Hepatocyte (in vitro differentiated cells): ENCODE results near the gene AKAP13. TPM values are rescaled to one million over a fixed set of nuclear protein-coding genes. Genes with fewer than 3 reads are reported as not detected.
A peak's percentile ranks its signal among the peaks of the same experiment; 100 is the strongest.

Experiments
- DNase-seq: peaks from one replicate; pipeline ENCODE4 v3.0.0-alpha.2; 2016; ENCODE audit warnings: low spot score
- H2AFZ ChIP-seq: fragments of 200-600 bp; sonication (generic); 2 replicates; pipeline ENCODE4 v1.6.0; 2016; ENCODE audit warnings: antibody characterized with exemption, mild to moderate bottlenecking
- H3K27ac ChIP-seq: fragments of 200-600 bp; sonication (generic); 2 replicates; pipeline ENCODE4 v1.5.1; 2016; ENCODE audit warnings: mild to moderate bottlenecking
- H3K27me3 ChIP-seq: fragments of 200-600 bp; sonication (generic); 2 replicates; pipeline ENCODE4 v1.6.1; 2016
- H3K36me3 ChIP-seq: fragments of 200-600 bp; sonication (generic); replicated peaks from 2 replicates; pipeline ENCODE4 v1.5.1; 2016; ENCODE audit warnings: low read depth; ENCODE audit not compliant: insufficient read depth
- H3K4me1 ChIP-seq: fragments of 200-600 bp; sonication (generic); 2 replicates; pipeline ENCODE4 v1.5.1; 2016; ENCODE audit warnings: mild to moderate bottlenecking, moderate library complexity; ENCODE audit not compliant: insufficient read depth
- H3K4me2 ChIP-seq: fragments of 200-600 bp; sonication (generic); 2 replicates; pipeline ENCODE4 v1.6.0; 2016
- H3K4me3 ChIP-seq: fragments of 200-600 bp; sonication (generic); 2 replicates; pipeline ENCODE4 v1.5.1; 2016; ENCODE audit warnings: mild to moderate bottlenecking
- H3K79me2 ChIP-seq: fragments of 200-600 bp; sonication (generic); 2 replicates; pipeline ENCODE4 v1.6.0; 2017; ENCODE audit warnings: mild to moderate bottlenecking
- H3K9me2 ChIP-seq: fragments of 200-600 bp; sonication (generic); replicated peaks from 2 replicates; pipeline ENCODE4 v1.6.0; 2017; ENCODE audit warnings: mild to moderate bottlenecking; ENCODE audit not compliant: insufficient read depth
- H3K9me3 ChIP-seq: fragments of 200-600 bp; sonication (generic); 2 replicates; pipeline ENCODE4 v1.5.1; 2016; ENCODE audit warnings: low read depth, mild to moderate bottlenecking
- H4K20me1 ChIP-seq: fragments of 200-600 bp; sonication (generic); 2 replicates; pipeline ENCODE4 v1.6.0; 2016; ENCODE audit warnings: mild to moderate bottlenecking; ENCODE audit not compliant: insufficient read depth, poor library complexity, severe bottlenecking
- EZH2 ChIP-seq: fragments of 200-600 bp; sonication (generic); IDR thresholded peaks from 2 replicates; pipeline ENCODE4 v1.6.1; 2016; ENCODE audit warnings: antibody characterized with exemption, mild to moderate bottlenecking, borderline replicate concordance
- EZH2phosphoT487 ChIP-seq: fragments of 200-600 bp; sonication (generic); IDR thresholded peaks from one replicate; pipeline ENCODE4 v1.6.1; 2018; ENCODE audit warnings: antibody characterized with exemption, mild to moderate bottlenecking, low read depth, moderate library complexity; ENCODE audit not compliant: unreplicated experiment, severe bottlenecking
- WGBS: methylation state at CpG from one replicate; pipeline ENCODE4 v1.1.6; 2016; ENCODE audit warnings: low lambda C conversion rate; ENCODE audit errors: missing lambda C conversion rate; 5-methylcytosine and 5-hydroxymethylcytosine counted together
- polyA plus RNA-seq: library from polyadenylated mRNA; unstranded; fragments of >200 nt; fragmentation: Nextera tagmentation; extraction: Ambion mirVana; gene quantifications from 2 replicates; pipeline ENCODE4 v1.2.1, GENCODE V29; 2016
- total RNA-seq: library from RNA; depleted of rRNA; stranded (reverse); fragments of >200 nt; gene quantifications from 2 replicates; pipeline ENCODE4 v1.2.3, GENCODE V29; 2014
- TF ChIP-seq, protein P1 (sequence below): fragments of 200-600 bp; sonication (generic); IDR thresholded peaks from 2 replicates; pipeline ENCODE4 v1.5.1; 2016; ENCODE audit warnings: antibody characterized with exemption, mild to moderate bottlenecking; ENCODE audit not compliant: poor library complexity

AKAP13 gene
- total and polyA plus RNA-seq, 2 experiments from 2014 or later = 55.6 to 80.9 TPM

DNA sequence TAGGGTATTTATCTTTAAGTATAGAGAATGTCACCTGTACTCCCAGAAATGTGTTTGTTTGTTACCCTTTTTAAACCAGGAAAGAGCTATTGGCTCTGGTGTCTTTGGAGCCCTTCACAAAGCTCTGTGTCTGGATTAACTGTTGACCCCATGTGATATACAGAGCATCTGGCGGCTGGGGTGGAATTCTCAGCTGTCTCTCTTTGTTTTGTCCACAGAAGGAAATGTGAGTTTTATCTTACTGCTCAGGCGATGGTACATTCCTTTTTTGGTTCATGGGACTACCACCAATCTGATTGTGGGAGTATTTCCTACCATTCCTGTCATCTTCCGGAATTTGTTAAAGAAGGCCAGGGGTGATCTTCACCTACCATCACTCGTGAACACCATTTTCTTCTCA lies 120.3 kb downstream of the AKAP13 start:
- H3K27me3 ChIP-seq = no peaks in the 10 kb centered on the region
- H3K9me2 ChIP-seq = no peaks in the 10 kb centered on the region
- TF ChIP-seq EZH2 = no peak
- TF ChIP-seq EZH2phosphoT487 = no peak
- TF ChIP-seq, protein P1, sequence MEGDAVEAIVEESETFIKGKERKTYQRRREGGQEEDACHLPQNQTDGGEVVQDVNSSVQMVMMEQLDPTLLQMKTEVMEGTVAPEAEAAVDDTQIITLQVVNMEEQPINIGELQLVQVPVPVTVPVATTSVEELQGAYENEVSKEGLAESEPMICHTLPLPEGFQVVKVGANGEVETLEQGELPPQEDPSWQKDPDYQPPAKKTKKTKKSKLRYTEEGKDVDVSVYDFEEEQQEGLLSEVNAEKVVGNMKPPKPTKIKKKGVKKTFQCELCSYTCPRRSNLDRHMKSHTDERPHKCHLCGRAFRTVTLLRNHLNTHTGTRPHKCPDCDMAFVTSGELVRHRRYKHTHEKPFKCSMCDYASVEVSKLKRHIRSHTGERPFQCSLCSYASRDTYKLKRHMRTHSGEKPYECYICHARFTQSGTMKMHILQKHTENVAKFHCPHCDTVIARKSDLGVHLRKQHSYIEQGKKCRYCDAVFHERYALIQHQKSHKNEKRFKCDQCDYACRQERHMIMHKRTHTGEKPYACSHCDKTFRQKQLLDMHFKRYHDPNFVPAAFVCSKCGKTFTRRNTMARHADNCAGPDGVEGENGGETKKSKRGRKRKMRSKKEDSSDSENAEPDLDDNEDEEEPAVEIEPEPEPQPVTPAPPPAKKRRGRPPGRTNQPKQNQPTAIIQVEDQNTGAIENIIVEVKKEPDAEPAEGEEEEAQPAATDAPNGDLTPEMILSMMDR = no peak
- no peaks in the 10 kb centered on the region for H3K36me3 ChIP-seq
- no peaks in the 10 kb centered on the region for H3K9me3 ChIP-seq
- peaks cover 40% of the 10 kb centered on the region for H3K4me1 ChIP-seq
- no peak overlapping the region for H2AFZ ChIP-seq
- 75% methylated on average over 4 of the region's 4 CpGs for WGBS
- peaks cover 92% of the 10 kb centered on the region for H3K79me2 ChIP-seq
- H3K27ac ChIP-seq = peak overlapping the region; percentile 2
- no peak overlapping the region for H3K4me3 ChIP-seq
- H4K20me1 ChIP-seq = peaks cover 21% of the 10 kb centered on the region
- no peak for DNase-seq
- H3K4me2 ChIP-seq = no peak overlapping the region

- H2AFZ ChIP-seq = no peak overlapping the region
- TF ChIP-seq EZH2 (no peak), EZH2phosphoT487 (no peak)
- TF ChIP-seq, protein P1 = no peak
- no peak for DNase-seq
- no peaks in the 10 kb centered on the region for H3K9me3 ChIP-seq
- H3K4me2 ChIP-seq = no peak overlapping the region
- 89% methylated on average over 2 of the region's 2 CpGs for WGBS
- H3K9me2 ChIP-seq = no peaks in the 10 kb centered on the region
- H4K20me1 ChIP-seq = peaks cover 21% of the 10 kb centered on the region
- H3K4me3 ChIP-seq = no peak overlapping the region
- H3K36me3 ChIP-seq = no peaks in the 10 kb centered on the region
- peaks cover 32% of the 10 kb centered on the region for H3K4me1 ChIP-seq
- H3K79me2 ChIP-seq = peaks cover 96% of the 10 kb centered on the region
- no peak overlapping the region for H3K27ac ChIP-seq
- no peaks in the 10 kb centered on the region for H3K27me3 ChIP-seq
Observed at GRCh38 chr15:85501574-85501973, 121.2 kb downstream of the AKAP13 start.

- Histone ChIP-seq H3K27me3 (no peaks in the 10 kb centered on the region), H3K4me1 (peaks cover 18% of the 10 kb centered on the region), H3K27ac (no peak overlapping the region), H2AFZ (no peak overlapping the region), H3K79me2 (peaks cover 97% of the 10 kb centered on the region), H3K9me2 (no peaks in the 10 kb centered on the region), H3K4me3 (no peak overlapping the region), H3K9me3 (no peaks in the 10 kb centered on the region), H4K20me1 (peaks cover 13% of the 10 kb centered on the region), H3K4me2 (no peak overlapping the region), H3K36me3 (no peaks in the 10 kb centered on the region)
- WGBS = 43% methylated on average over 4 of the region's 4 CpGs
- no peak for DNase-seq
- TF ChIP-seq EZH2phosphoT487 = no peak
- TF ChIP-seq, protein P1 = no peak
- no peak for TF ChIP-seq EZH2
Observed at GRCh38 chr15:85503151-85503799, 122.9 kb downstream of the AKAP13 start.
